Eye (tissue), 1 donor: Measurements from ENCODE around the gene TNP2.

ENCODE experiments used
- DNase-seq: peaks from one replicate; pipeline ENCODE4 v3.0.0-alpha.2; 2015

The TNP2 gene

GRCh38 chr16:11268921-11269375, at the start of gene TNP2:
TSS of gene TNP2 (minus strand) at chr16:11269325. CDS start at chr16:11269262, 63 bp downstream.
- no peak for DNase-seq

DNA sequence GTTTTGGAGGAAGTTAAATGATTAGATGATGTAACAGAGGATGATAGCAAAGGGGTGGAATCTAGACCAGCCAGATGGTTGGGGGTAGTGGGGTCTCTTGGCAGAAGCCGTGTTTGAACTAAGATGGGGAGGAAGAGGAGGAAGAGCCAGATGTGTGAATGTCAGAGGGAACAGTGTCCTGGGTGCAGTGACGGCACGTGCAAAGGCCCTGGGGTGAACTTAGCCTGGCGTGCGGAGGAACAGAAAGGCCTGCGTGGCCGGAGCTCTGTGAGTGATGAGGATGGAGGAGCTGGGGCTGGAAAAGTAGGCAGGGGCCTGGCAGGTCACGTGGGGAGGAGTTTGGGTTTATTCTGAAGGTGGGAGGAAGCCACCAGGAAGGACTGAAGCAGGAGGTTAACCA, 49.7 kb upstream of the TNP2 start:
- DNase-seq: no peak

- peak; percentile 57 for DNase-seq
Observed at GRCh38 chr16:11316331-11317015, 47.3 kb upstream of the TNP2 start.

DNA sequence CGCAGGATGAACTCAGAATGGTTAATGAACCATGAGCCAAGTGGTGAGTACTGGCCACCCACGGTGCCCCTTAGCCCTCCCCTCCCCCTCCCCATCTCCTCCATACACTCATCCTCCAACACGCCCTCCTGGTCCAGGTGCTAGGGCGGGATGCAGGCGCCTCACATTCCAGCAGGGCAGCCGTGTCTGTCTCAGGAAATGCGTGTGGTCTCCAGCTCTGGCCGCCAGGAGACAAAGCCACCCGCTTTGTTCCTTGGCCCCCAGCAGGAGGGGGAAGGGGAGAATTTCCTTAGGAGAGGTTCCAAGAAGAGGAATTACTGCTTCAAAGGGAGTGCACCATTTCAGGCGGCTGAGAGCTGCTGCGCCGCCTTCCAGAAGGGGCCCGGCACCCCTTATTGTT, 46.4 kb upstream of the TNP2 start:
- peak; percentile 80 for DNase-seq

DNA sequence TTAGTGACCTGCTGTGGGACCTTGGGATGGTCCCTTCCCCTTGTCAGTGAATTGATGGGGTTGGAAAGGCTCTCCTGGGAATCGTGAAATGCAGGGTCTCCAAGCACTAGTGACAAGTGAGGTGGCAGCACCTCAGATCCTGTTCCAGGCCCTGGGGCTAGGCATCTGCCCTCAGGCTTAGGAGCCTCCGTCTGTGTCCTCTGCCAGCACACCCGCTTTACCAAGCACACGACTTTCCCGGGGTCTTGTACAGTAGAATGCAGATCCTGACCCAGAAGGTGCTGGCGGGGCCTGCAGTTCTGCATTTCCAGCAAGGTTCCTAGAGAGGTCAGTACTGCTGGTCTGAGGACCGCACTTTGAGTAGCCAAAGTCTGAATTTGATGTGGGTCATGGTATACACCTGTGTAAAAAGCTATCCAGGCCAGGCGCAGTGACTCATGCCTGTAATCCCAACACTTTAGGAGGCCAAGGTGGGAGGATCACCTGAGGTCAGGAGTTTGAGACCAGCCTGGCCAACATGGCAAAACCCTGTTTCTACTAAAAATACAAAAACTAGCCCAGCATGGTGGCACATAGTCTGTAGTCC, 45.3 kb upstream of the TNP2 start:
- no peak for DNase-seq

DNA sequence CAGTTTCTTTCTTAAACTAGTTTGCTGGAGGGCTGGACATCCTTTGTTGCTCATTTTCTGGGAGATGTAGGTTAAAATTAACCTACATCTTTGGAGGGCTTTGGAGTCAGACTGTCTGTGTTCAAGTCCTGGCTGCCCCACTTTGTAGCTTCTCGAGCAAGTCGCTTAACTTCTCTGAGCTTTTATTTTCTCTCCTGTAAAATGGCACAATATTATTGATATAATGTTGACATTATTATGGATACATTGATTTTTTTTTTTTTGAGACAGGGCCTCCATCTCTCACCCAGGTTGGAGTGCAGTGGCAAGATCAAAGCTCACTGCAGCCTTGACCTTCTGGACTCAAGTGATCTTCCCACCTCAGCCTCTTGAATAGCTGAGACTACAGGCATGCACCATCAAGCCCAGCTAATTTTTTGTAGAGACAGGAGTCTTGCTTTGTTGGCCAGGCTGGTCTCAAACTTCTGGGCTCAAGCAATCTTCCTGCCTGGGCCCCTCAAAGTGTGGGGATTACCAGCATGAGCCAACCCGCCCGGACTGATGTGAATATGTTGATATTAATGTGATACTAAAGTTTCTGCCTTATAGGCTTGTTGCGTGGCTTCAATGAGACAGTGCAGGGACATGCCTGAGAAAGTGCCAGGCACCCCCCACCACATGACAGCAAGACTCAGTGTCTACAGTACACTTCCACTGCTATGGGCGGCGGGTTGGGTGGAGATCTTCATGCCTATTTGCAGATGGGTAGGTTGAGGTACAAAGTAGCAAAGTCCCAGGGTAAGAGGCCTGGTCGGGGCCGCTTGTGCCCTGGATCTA, 44.6 kb upstream of the TNP2 start:
- DNase-seq: no peak

- DNase-seq: peak; percentile 50
Observed at GRCh38 chr16:11312718-11313492, 43.8 kb upstream of the TNP2 start.

GRCh38 chr16:11310997-11311561, 42.0 kb upstream of the TNP2 start:
- no peak for DNase-seq

DNA sequence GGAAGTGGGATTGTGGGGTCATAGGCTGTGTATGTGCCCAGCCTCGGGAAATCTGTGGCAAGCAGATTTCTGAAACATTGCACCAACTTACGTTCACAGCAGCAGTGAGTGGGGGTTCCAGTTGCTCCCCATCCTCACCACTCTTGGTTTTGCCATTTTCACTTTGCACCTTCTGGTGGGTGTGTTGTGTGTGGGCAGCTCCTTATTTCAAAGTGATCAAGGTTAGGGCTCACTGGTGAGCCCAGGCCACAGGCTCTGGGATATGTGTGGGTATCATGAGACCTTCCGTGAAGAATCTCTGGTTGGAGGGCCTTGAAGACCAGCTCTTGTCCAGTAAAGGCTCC, 41.5 kb upstream of the TNP2 start:
- DNase-seq: no peak

GRCh38 chr16:11309895-11310633, 40.9 kb upstream of the TNP2 start:
- no peak for DNase-seq

- no peak for DNase-seq
Observed at GRCh38 chr16:11308493-11309283, 39.6 kb upstream of the TNP2 start.

- DNase-seq: no peak
Observed at GRCh38 chr16:11307639-11308492, 38.7 kb upstream of the TNP2 start.

GRCh38 chr16:11306997-11307638, 38.0 kb upstream of the TNP2 start:
- no peak for DNase-seq

DNA sequence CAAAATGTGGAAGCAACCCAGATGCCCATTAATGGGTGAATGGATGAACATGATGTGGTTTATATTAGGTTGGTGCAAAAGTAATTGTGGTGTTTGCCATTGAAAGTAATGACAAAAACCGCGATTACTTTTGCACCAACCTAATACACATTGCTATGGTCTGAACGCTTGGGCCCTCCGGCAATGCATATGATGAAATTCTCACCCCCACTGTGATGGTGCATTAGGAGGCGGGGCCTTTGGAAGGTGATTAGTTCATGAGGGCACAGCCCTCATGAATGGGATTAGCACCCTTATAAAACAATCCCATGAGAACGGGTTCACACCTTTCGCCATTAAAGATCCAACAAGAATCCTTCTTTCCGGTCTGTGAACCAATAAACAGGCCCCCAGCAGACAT, 37.3 kb upstream of the TNP2 start:
- DNase-seq: no peak

DNA sequence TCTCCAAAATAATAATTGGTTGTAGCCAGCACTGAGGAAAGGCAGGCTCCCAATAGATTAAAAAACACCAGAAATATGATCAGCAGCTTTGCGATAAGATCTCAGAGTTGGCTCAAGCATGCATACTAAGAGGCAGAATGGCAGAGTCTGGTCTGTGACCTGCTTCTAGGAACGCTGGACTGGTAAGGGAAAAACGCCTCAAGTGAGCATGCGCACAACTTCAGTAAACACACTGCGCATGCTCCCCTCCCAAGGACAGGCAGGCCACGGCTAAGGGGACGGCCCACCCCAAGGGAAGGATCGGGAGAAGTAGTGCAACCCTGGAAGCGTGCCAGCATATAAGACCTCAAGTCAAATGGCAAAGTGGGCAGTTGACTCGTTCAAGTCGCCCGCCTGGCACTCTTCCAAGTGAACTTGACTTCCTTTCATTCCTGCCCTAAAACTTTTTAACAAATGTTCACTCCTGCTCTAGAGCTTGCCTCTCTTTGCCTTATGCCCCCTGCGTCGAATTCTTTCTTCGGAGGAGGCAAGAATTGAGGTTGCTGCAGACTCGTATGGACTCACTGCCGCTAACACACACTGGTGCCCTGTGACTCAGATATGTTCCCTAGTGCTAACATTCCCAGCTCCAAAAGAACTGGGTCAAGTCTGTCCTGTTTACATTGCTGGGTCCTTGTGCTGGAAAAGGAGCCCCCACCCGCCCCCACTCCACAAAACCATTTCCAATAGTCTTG, 34.4 kb upstream of the TNP2 start:
- DNase-seq: peak; percentile 22

- peak; percentile 33 for DNase-seq
Observed at GRCh38 chr16:11302977-11303376, 33.9 kb upstream of the TNP2 start.

- DNase-seq: no peak
Observed at GRCh38 chr16:11301645-11302501, 32.7 kb upstream of the TNP2 start.

- no peak for DNase-seq
Observed at GRCh38 chr16:11300560-11300892, 31.4 kb upstream of the TNP2 start.
